Effector CD8-positive, alpha-beta T cell (primary cell): ENCODE results near the gene LHFPL5.

ENCODE experiments used
- DNase-seq: peaks from one replicate; lab custom pipeline; 2025; lab: John Stamatoyannopoulos, UW

The LHFPL5 gene

GRCh38 chr6:35794536-35795452, 10.4 kb upstream of the LHFPL5 start:
- no peak for DNase-seq

GRCh38 chr6:35795453-35796071, 9.6 kb upstream of the LHFPL5 start:
- no peak for DNase-seq

GRCh38 chr6:35796236-35796635, 8.9 kb upstream of the LHFPL5 start:
- no peak for DNase-seq

- DNase-seq, result no peak
Observed at GRCh38 chr6:35797837-35798526, 7.2 kb upstream of the LHFPL5 start.

GRCh38 chr6:35798706-35799105, 6.4 kb upstream of the LHFPL5 start:
- no peak for DNase-seq

- no peak for DNase-seq
Observed at GRCh38 chr6:35801148-35801547, 4.0 kb upstream of the LHFPL5 start.

- no peak for DNase-seq
Observed at GRCh38 chr6:35808688-35809087, 3.5 kb downstream of the LHFPL5 start.

- DNase-seq, result no peak
Observed at GRCh38 chr6:35809809-35810208, 4.7 kb downstream of the LHFPL5 start.

GRCh38 chr6:35810971-35811698, 6.0 kb downstream of the LHFPL5 start:
- DNase-seq, result no peak

GRCh38 chr6:35811699-35811995, 6.5 kb downstream of the LHFPL5 start:
- no peak for DNase-seq

- DNase-seq, result no peak
Observed at GRCh38 chr6:35817515-35817914, 12.4 kb downstream of the LHFPL5 start.

- DNase-seq, result no peak
Observed at GRCh38 chr6:35823601-35824000, 18.4 kb downstream of the LHFPL5 start.

- no peak for DNase-seq
Observed at GRCh38 chr6:35824552-35825192, 19.5 kb downstream of the LHFPL5 start.

GRCh38 chr6:35829306-35829705, 24.2 kb downstream of the LHFPL5 start:
- no peak for DNase-seq

- DNase-seq, result no peak
Observed at GRCh38 chr6:35831257-35832007, 26.3 kb downstream of the LHFPL5 start.

- no peak for DNase-seq
Observed at GRCh38 chr6:35833536-35833935, 28.4 kb downstream of the LHFPL5 start.

GRCh38 chr6:35839019-35839418, 33.9 kb downstream of the LHFPL5 start:
- no peak for DNase-seq

GRCh38 chr6:35842381-35842780, 37.2 kb downstream of the LHFPL5 start:
- no peak for DNase-seq

GRCh38 chr6:35844290-35844689, 39.1 kb downstream of the LHFPL5 start:
- DNase-seq, result no peak

- DNase-seq, result no peak
Observed at GRCh38 chr6:35850208-35850607, 45.1 kb downstream of the LHFPL5 start.

GRCh38 chr6:35852994-35853393, 47.8 kb downstream of the LHFPL5 start:
- DNase-seq, result no peak
